ENCODE data around the gene MARK3.

MARK3 gene

GRCh38 chr14:103552011-103552845 lies 167.0 kb downstream of the MARK3 start:
- no peak for DNase-seq

GRCh38 chr14:103552846-103553210 lies 167.6 kb downstream of the MARK3 start:
- DNase-seq = no peak
